Activated CD8-positive, alpha-beta memory T cell treated with anti-CD3 and anti-CD28 coated beads for 48 hours (primary cell): ENCODE measurements around the gene RCCD1.
A peak's percentile ranks its signal among the peaks of the same experiment; 100 is the strongest.

Source experiments
- DNase-seq, 3 experiments: peaks; one replicate each; pipeline ENCODE4 v3.0.0-alpha.2; 2020; ENCODE audit warnings: low read depth in 2 of 3, low spot score in 2 of 3

The RCCD1 gene

GRCh38 chr15:90962021-90962420 is 7.3 kb downstream of the RCCD1 start:
- no peak for DNase-seq

- DNase-seq, result no peak
Measured at GRCh38 chr15:90966262-90966661, 11.6 kb downstream of the RCCD1 start.

- no peak for DNase-seq
Measured at GRCh38 chr15:90967206-90967605, 12.5 kb downstream of the RCCD1 start.

- DNase-seq, result no peak
Measured at GRCh38 chr15:90968434-90968833, 13.8 kb downstream of the RCCD1 start.

GRCh38 chr15:90970274-90970673 is 15.6 kb downstream of the RCCD1 start:
- DNase-seq, result no peak

- DNase-seq, result no peak
Measured at GRCh38 chr15:90972133-90972532, 17.4 kb downstream of the RCCD1 start.

GRCh38 chr15:90974216-90974615 is 19.5 kb downstream of the RCCD1 start:
- DNase-seq, result no peak

GRCh38 chr15:90979582-90979981 is 24.9 kb downstream of the RCCD1 start:
- no peak for DNase-seq

- no peak for DNase-seq
Measured at GRCh38 chr15:90981681-90982080, 27.0 kb downstream of the RCCD1 start.

- no peak for DNase-seq
Measured at GRCh38 chr15:90982135-90982534, 27.5 kb downstream of the RCCD1 start.

GRCh38 chr15:90986790-90987507 is 32.3 kb downstream of the RCCD1 start:
- no peak for DNase-seq

- DNase-seq, result no peak
Measured at GRCh38 chr15:90987561-90988141, 33.0 kb downstream of the RCCD1 start.

- no peak for DNase-seq
Measured at GRCh38 chr15:90988296-90988695, 33.6 kb downstream of the RCCD1 start.

GRCh38 chr15:90989040-90989768 is 34.5 kb downstream of the RCCD1 start:
- DNase-seq, result no peak

- DNase-seq, result no peak
Measured at GRCh38 chr15:90990446-90990845, 35.8 kb downstream of the RCCD1 start.

GRCh38 chr15:90991587-90992285 is 37.1 kb downstream of the RCCD1 start:
- no peak for DNase-seq

- DNase-seq, result no peak
Measured at GRCh38 chr15:90994059-90994416, 39.4 kb downstream of the RCCD1 start.

- peak; percentile 94 to 97 (median 96) for DNase-seq
Measured at GRCh38 chr15:90994417-90995311, 40.0 kb downstream of the RCCD1 start, which contains the start of gene PRC1. PRC1 (minus strand) TSS chr15:90994535; CDS start chr15:90994417, 118 bp downstream.

GRCh38 chr15:90998737-90999136 is 44.1 kb downstream of the RCCD1 start:
- DNase-seq, result no peak

GRCh38 chr15:91001209-91001608 is 46.5 kb downstream of the RCCD1 start:
- no peak for DNase-seq

- no peak for DNase-seq
Measured at GRCh38 chr15:91007266-91007665, 52.6 kb downstream of the RCCD1 start.
